22Rv1 (cell line): Measurements from ENCODE around the gene CNOT1.

Experiments
- H3K27ac ChIP-seq: fragments of 450-650 bp; 2 replicates; pipeline ENCODE4 v1.5.1; 2017
- CTCF ChIP-seq: fragments of 450-650 bp; IDR thresholded peaks from 2 replicates; pipeline ENCODE4 v1.5.1; 2017; ENCODE audit warnings: mild to moderate bottlenecking
- ZFX ChIP-seq: fragments of 450-650 bp; IDR thresholded peaks from 2 replicates; pipeline ENCODE4 v1.6.1; 2017; ENCODE audit warnings: antibody characterized with exemption, borderline replicate concordance

CNOT1 gene

GRCh38 chr16:58478427-58478826 is 151.2 kb downstream of the CNOT1 start:
- TF ChIP-seq ZFX = no peak
- no peak for TF ChIP-seq CTCF
- H3K27ac ChIP-seq = no peak overlapping the region

- TF ChIP-seq ZFX = no peak
- H3K27ac ChIP-seq = no peak overlapping the region
Measured at GRCh38 chr16:58476791-58477190, 152.8 kb downstream of the CNOT1 start.

- TF ChIP-seq CTCF (no peak), ZFX (no peak)
- no peak overlapping the region for H3K27ac ChIP-seq
Measured at GRCh38 chr16:58475091-58475619, 154.5 kb downstream of the CNOT1 start.

DNA sequence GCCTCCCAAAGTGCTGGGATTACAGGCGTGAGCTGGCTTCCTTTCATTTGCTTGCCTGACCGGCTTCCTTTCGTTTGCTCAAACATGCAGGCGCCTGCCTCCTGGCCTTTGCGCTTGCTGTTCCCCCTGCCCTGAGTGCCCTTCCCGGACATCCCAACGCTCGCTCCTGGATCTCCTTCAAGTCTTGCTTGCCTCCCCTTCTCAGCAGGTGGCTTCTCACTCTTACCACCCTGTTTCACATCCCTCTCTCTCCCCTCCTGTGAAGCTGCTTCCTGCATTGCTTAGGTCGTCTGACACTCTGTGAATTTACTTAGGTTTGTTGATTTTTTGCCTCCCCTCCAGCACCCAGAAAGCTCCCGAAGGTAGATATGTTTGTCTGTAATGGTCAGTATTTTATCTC is 155.3 kb downstream of the CNOT1 start:
- no peak overlapping the region for H3K27ac ChIP-seq
- TF ChIP-seq CTCF (no peak), ZFX (no peak)

DNA sequence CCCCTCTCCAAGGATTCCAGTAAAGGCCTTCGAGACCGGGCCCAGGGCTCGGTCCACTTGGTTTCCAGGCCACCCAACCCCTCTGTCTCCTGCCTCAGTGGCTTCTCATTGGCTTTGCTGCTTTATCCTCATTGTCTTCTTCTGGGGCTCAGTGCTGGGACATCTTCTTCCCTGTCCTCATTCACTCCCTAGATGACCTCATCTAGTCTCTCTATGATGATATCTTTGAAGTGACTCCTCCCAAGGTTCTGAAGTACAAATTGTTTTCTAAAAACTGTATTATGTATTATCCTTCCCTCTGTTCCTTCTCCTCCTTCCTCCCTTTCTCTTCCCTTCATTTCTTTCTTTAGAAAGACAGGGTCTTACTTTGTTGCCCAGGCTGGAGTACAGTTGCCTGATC is 156.8 kb downstream of the CNOT1 start:
- TF ChIP-seq CTCF (no peak), ZFX (no peak)
- no peak overlapping the region for H3K27ac ChIP-seq

GRCh38 chr16:58472266-58472665 is 157.4 kb downstream of the CNOT1 start:
- TF ChIP-seq ZFX (no peak), CTCF (no peak)
- H3K27ac ChIP-seq = no peak overlapping the region

DNA sequence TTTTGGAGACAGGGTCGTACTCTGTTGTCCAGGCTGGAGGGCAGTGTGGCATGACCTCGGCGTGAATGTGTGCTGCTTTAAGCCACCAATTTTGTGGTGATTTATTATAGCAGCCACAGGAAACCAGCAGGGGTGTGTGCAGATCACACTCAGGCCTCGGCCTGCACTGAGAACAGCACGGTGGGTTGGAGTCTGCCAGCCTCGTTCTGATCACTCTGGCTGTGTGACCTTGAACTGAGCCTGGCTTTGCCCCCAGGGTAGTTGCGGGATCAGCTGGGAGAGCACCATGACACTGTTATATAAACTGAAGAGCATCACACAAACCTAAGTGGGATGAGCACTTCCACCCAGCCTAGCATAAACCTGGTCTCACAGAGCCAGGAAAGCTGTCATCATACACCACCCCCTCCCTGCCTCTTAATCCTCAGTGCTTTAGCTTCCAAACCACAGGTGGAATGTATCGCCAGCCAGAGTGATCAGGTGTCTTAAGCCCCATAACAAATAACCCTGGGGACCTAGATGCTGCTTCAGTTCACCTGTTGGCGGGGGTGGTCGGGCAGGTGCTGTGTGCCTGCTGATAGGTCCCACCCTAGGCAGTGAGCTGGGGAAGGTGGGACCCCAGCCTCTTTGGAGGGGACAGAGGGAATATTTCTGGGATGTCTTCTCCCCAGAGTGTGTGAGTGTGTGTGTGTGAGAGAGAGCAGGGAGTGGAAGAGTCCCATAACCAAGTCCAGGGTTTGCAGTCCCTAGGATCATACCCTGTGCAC is 158.2 kb downstream of the CNOT1 start:
- no peak for TF ChIP-seq CTCF
- TF ChIP-seq ZFX = no peak
- no peak overlapping the region for H3K27ac ChIP-seq
